DMS114 treated with DMSO at 0.1 percent for 48 hours (cell line): ENCODE measurements around the gene MIPEP.

Experiments used
- DNase-seq: peaks from one replicate; lab custom pipeline; 2025; ENCODE audit not compliant: unreplicated experiment; lab: John Stamatoyannopoulos, UW

The MIPEP gene

GRCh38 chr13:23722726-23723453 is 166.3 kb downstream of the MIPEP start:
- no peak for DNase-seq

DNA sequence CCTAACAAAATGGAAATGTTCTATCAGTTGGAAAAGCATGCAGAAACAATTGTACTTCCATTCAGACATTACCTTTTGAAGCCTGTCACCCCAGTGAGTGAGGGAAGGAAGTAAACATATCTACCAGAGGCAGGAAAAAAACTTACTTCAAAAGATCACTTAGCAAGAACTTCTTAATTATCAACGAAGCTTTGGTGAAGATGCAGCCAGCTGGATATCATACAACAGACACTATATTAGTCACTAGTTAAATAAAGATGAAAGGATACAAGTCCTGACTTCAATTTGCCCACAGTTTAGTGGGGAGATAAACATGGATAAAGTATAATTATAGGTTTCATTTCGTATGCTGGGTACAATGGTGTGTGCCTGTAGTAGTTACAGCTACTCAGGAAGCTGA is 170.2 kb downstream of the MIPEP start:
- DNase-seq, result no peak

DNA sequence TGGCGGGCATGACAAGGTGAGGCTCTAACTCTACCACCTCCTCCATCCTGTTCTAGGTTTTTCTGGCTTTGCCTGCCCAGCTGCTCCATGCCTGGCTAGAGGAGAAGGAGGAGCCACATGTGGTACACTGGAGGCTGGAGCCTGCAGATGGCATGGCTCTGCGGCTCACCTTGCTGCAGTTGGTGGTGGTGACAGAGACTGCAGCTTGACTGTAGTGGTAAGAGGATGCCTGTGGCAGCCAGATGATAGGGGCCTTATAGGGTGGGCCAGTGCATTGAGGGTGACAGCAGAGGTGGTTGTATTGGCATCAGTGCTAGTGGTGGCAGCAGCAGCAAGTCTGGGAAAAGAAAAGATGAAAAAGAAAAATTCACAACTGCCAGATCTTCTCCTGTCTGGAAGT is 172.8 kb downstream of the MIPEP start:
- DNase-seq, result no peak

GRCh38 chr13:23715762-23716235 is 173.4 kb downstream of the MIPEP start:
- no peak for DNase-seq

- DNase-seq, result no peak
These were observed 174.0 kb downstream of the MIPEP start for GRCh38 chr13:23715092-23715761.

DNA sequence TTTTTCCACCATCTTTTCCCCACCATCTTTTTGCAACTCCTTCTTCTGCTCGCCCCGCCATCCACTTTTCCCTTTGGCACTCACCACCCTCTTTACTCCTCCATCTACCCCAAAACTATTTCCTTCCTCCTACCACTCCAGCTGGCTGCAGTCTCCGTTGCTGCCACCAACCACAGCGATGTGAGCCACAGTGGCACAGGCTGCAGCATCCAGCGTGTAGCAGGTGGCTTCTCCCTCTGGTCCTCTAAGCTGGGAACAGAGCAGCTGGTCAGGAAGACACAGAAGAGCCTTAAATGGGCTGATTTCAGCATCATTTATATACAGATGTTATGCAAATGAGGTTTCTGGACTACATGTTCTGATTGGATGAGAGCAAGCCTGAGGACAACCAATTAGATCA is 174.5 kb downstream of the MIPEP start:
- no peak for DNase-seq

GRCh38 chr13:23711355-23711754 is 177.8 kb downstream of the MIPEP start:
- no peak for DNase-seq

- no peak for DNase-seq
These were observed 178.8 kb downstream of the MIPEP start for GRCh38 chr13:23710366-23710765.

- no peak for DNase-seq
These were observed 179.7 kb downstream of the MIPEP start for GRCh38 chr13:23709536-23709935.

DNA sequence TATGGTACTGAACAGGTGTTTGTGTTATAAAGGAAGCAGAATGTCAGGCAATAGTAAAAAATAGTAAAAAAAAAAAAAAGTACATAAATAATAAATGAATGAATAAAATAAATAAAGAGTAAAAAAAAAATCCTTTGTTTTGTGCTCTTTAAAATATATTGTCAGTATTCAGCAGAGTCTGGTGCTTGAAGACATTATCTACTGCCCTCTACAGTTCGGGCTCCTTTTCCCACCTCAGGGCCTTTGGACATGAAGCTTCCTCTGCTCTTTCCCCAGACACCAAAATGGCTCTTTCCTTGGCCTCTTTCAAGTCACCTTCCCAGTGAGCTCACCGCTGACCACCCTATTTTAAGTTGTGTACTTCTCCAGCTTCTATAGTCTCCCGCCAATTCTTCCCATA is 181.5 kb downstream of the MIPEP start:
- no peak for DNase-seq

GRCh38 chr13:23705583-23705982 is 183.6 kb downstream of the MIPEP start:
- DNase-seq, result no peak

- DNase-seq, result no peak
These were observed 185.8 kb downstream of the MIPEP start for GRCh38 chr13:23703246-23703860.

DNA sequence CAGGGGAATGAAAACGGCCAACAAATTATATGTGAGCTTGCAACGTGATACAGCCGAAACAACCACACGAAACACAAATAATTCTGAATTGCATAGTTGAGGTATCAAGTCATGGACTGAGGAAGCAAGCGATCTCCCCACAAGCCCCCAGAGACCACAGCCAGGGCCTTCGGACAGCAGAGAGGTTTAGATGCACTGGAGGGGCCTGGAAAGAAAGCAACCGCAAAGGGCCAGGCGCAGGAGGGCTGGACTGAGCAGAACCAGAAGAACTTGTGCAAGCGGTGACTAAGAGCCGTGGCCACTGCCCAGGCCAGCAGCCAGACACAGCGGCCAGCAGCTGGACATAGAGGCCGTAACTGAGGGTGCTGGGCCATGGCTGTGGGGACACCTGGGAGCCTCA is 187.6 kb downstream of the MIPEP start:
- DNase-seq, result no peak

DNA sequence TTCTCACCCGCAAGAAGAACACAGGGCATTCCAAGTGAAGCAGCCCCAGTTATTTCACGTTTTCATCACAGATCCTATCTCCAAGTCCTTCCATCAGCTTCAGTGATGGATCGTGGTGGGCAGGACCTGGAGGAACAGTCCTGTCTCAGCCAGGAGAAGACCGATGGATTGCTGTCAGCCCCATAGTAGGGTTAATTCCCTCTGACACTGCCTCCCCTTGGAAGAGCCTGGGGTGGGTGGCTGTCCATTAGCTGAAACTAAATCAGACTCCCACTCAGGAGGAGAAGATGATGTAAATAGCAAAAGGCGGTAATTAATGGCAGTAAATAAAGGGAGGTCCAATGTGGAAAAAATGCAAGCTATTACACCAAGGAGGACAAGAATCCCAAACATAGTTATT is 188.0 kb downstream of the MIPEP start:
- no peak for DNase-seq

GRCh38 chr13:23699271-23699670 is 189.9 kb downstream of the MIPEP start:
- DNase-seq, result no peak

- no peak for DNase-seq
These were observed 191.4 kb downstream of the MIPEP start for GRCh38 chr13:23697772-23698313.

GRCh38 chr13:23696610-23697009 is 192.6 kb downstream of the MIPEP start:
- no peak for DNase-seq

GRCh38 chr13:23695711-23696464 is 193.3 kb downstream of the MIPEP start:
- no peak for DNase-seq

DNA sequence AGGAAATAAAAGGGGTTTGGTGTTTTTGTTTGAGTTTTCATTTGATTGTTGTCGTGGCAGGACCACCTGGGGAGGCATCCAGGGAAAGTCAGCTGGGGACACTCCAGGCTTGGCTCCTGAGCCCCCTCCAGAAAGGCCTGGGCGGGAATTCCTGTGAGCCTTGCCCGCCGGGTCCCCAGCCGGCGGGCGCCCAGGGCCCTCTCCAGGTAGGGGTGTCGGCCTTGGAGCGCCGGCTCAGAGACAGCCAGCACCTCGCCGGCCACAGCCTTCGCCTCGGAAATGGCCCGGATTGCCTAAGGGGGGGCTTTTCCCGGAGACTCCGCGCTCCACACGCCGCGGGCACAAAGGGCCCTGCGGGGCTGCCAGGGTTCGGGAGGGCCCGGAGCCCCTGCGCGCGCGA is 194.0 kb downstream of the MIPEP start:
- no peak for DNase-seq

DNA sequence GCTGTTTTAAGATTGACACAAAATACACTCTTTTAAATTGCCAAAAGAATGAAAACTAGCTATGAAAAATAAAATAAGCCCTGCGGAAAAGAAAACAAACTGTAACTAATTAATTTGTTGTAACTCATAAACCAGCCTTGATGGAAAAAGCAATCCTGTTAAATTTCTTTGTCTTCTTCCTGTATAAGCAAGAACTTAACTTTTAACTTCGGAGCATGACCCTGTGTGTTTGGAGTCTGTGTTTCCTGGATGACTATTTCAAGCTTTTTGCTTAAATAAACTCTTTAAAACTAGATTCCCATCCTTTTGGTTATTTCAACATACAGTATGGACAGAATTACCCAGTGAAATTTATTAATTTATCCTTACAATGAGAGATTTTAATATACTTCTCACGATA is 196.4 kb downstream of the MIPEP start:
- DNase-seq, result no peak

DNA sequence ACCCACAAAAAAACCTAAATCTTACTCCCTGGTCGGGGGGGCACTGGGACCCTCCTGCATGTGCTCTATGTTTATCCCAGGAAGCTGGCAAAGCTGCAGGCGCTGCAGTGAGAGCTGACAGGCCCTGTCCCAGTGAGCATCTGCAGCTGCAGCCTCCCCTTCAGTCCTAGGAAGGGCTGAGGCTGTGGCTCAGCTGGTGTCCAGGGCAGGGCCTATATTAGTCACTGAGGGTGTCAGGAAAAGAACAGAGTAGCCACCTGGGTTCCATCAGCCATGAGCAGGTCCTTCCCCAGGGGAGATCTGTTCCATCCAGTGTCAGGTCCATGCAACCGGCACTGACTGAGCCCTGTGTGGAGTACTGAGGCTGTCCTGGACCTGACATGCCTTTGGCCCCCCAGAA is 198.5 kb downstream of the MIPEP start:
- DNase-seq, result no peak
